Measurements from ENCODE around the gene EID2B.

EID2B gene

GRCh38 chr19:39531834-39532232, 819 bp downstream of the EID2B start:
- no peak for DNase-seq (ENCODE audit: low read depth)

- no peak for DNase-seq (ENCODE audit: low read depth)
Measured at GRCh38 chr19:39525205-39525604, 7.4 kb downstream of the EID2B start.

DNA sequence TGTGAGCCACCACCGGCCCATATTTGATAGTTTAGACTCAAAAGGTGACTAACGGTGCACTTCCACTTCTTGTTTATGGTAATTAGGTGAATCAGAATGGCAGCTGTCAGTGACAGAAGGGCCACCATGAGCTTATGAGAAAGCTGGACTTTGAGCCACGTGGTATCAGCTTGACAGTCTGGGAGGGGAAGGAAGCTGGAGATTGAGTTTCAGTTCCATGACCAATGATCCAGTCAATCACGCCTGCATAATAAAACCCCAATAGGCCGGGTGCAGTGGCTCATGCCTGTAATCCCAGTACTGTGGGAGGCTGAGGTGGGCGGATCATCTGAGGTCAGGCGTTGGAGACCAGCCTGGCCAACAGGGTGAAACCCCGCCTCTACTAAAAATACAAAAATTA, 8.2 kb downstream of the EID2B start:
- DNase-seq (ENCODE audit: low read depth), result no peak

GRCh38 chr19:39520541-39521484, 11.8 kb downstream of the EID2B start:
- no peak for DNase-seq (ENCODE audit: low read depth)

- no peak for DNase-seq (ENCODE audit: low read depth)
Measured at GRCh38 chr19:39518975-39519374, 13.7 kb downstream of the EID2B start.

DNA sequence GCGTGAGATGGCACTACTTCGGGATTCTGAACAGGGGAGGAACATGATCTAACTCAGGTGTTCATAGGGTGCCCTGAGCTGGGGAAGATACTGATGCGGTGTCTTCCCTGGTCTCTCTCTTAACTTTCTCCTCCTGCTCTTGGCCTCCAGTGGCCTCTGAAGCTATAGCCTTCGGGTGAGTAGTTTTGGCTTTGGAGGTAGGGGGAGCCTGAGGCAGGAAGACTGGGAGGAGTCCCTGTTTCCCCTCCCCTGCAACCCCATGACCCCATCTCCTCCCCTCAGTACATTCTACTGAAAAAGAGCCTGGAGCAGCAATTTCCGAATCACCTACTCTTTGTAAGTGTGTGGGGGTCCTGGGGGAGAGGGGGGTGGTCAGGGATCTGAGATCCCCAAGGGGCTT, 14.2 kb downstream of the EID2B start:
- no peak for DNase-seq (ENCODE audit: low read depth)

DNA sequence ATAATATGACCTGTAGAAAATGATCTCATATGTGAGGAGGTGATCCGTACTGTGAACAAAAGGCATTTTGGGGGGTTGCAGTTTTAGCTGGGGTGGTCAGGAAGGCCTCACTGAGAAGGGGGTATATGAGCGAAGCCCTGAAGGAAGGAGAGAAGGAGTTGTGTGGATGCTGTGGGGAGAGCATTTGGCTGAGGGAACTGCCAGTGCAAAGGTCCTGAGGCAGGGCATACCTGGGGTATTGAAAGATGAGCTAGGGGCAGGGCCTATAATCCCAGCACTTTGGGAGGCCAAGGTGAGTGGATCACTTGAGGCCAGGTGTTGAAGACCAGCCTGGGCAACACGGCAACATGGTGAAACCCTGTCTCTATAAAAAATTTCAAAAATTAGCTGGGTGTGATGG, 15.2 kb downstream of the EID2B start:
- DNase-seq (ENCODE audit: low read depth), result no peak

GRCh38 chr19:39516270-39516669, 16.4 kb downstream of the EID2B start:
- DNase-seq (ENCODE audit: low read depth), result no peak

DNA sequence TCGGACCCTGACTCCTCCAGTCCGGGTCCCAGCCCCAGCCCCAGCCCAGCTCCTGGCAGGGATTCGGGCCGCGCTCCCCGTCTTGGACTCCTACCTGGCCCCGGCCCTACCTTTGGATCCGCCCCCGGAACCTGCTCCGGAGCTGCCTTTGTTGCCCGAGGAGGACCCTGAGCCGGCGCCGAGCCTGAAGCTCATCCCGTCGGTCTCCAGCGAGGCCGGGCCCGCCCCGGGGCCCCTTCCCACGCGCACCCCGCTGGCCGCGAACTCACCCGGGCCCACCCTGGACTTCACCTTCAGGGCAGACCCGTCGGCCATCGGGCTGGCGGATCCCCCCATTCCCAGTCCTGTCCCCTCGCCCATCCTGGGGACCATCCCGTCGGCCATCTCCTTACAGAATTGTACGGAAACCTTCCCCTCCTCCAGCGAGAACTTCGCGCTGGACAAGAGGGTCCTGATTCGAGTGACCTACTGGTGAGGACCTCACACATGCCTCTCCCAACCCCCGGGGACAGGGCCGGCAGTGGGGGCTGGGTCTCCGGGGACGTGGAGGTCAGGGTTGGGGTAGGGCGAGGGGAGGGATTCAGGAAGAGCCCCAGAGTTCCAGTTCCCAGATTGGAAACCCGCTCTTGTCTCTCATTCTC, 17.0 kb downstream of the EID2B start:
- DNase-seq (ENCODE audit: low read depth), result no peak

GRCh38 chr19:39514840-39515550, 17.7 kb downstream of the EID2B start, which contains the start of gene SELENOV:
SELENOV (plus strand) TSS chr19:39515139; CDS start chr19:39515213, 74 bp downstream.
- no peak for DNase-seq (ENCODE audit: low read depth)

DNA sequence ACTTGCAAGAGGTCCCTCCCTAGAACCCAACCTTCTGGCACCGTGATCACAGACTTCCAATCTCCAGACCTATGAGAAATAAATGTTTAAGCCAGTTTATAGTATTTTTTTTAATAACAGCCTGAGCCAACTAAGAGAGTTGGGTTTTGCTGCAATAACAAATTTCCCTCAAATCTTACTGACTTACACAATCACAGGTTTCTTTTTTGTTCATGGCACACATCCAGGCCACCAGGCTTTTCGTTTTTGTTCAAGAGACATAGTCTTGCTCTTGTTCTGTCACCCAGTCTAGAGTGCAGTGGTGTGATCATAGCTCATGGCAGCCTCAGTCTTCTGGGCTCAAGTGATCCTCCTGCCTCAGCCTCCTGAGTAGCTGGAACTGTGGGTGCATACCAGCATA, 19.7 kb downstream of the EID2B start:
- no peak for DNase-seq (ENCODE audit: low read depth)

DNA sequence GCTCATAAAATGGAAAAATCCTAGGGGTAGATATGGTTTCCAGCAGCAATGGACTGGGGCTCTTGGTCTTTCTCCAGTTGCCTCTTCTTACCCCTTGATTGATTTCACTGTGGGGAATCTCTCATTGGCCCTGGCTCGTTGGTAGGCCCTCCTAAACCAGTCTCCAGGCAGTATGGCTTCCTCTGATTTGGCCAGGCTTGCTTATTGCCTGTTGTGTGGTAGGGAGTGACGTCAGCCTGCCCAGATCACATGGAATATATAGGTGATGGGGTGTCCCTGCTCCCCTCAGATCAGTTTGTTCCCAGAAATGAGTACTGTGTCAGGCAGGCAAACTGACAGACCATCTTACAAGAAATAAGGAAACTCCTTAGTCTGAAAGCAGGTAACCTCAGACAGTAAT, 23.4 kb downstream of the EID2B start:
- DNase-seq (ENCODE audit: low read depth), result no peak

GRCh38 chr19:39508629-39509028, 24.0 kb downstream of the EID2B start:
- DNase-seq (ENCODE audit: low read depth), result no peak

DNA sequence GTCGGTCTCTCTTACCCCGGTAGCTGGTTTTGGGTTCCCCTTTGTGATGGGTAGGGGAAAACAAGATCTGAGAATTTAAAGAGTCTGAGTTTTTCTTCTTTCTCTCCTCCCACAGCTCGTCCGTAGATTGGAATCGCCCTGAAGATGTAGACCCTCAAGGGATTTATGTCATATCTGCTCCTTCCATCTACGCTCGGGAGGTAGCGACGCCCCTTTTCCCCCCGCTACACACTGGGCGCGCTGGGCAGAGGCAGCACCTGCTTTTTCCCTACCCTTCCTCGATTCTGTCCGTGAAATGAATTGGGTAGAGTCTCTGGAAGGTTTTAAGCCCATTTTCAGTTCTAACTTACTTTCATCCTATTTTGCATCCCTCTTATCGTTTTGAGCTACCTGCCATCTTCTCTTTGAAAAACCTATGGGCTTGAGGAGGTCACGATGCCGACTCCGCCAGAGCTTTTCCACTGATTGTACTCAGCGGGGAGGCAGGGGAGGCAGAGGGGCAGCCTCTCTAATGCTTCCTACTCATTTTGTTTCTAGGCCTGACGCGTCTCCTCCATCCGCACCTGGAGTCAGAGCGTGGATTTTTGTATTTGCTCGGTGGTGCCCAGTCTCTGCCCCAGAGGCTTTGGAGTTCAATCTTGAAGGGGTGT, 24.8 kb downstream of the EID2B start:
- no peak for DNase-seq (ENCODE audit: low read depth)

DNA sequence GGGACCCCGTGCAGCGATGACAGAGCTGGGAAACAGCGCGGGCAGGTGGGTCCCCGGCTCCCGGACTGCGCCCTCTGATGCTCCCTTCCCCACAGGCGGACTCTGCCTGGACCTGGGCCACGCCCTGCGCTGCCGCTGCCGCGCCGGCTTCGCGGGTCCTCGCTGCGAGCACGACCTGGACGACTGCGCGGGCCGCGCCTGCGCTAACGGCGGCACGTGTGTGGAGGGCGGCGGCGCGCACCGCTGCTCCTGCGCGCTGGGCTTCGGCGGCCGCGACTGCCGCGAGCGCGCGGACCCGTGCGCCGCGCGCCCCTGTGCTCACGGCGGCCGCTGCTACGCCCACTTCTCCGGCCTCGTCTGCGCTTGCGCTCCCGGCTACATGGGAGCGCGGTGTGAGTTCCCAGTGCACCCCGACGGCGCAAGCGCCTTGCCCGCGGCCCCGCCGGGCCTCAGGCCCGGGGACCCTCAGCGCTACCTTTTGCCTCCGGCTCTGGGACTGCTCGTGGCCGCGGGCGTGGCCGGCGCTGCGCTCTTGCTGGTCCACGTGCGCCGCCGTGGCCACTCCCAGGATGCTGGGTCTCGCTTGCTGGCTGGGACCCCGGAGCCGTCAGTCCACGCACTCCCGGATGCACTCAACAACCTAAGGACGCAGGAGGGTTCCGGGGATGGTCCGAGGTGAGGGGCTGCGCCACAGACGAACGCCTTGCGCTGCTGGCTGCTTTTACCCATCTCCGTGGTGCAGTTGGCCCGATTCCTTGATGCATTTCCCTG, 25.5 kb downstream of the EID2B start:
- DNase-seq (ENCODE audit: low read depth), result peak; percentile 73

DNA sequence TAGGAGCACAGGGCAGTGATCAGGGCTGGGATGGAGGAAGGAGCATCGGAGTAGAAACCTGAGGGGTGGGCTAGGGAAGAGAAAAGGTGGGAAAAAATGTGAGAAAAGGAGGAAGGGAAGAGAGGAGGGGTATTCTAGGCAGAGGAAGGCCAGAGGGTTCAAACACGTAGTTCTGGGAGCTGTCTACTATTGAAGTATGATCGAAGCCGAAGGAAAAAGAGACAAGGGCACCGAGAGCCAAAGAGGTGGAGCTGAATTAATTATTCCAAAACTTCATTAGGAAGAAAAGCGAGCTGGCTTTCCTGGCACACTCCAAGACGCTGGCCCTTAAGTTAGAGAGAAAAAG, 26.1 kb downstream of the EID2B start:
- DNase-seq (ENCODE audit: low read depth), result no peak

- peak; percentile 83 for DNase-seq (ENCODE audit: low read depth)
Measured at GRCh38 chr19:39502640-39503417, 29.8 kb downstream of the EID2B start.

DNA sequence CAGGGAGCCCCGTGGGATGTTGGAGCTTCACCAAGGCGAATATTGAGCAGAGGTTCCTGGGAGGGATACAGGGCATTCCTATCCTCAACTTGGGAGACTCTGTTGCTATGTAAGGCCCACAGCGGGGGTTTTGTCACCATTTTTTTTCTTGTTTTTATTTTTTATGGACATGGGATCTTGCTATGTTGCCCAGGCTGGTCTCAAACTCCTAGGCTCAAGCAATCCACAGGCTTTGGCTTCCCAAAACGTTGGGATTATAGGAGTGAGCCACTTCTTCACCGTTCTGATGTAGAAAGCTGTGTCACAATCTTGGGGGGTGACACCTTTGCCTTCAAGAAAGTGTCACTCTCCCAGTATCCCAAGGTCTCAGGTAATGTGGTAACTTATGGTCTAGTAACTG, 31.3 kb downstream of the EID2B start:
- DNase-seq (ENCODE audit: low read depth), result no peak

GRCh38 chr19:39500543-39500942, 32.1 kb downstream of the EID2B start:
- no peak for DNase-seq (ENCODE audit: low read depth)

GRCh38 chr19:39499932-39500331, 32.7 kb downstream of the EID2B start:
- DNase-seq (ENCODE audit: low read depth), result no peak
